Endothelial cell of umbilical vein (primary cell): Measurements from ENCODE around the gene SERPINB13. TPM values are rescaled to one million over a fixed set of nuclear protein-coding genes. Genes with fewer than 3 reads are reported as not detected.

Experiments
- BruUV-seq: library from RNA; stranded (reverse); fragments of 400-500 nt; replicated peaks from 2 replicates; lab custom pipeline; 2021; lab: Mats Ljungman, UMichigan
- CTCF ChIA-PET: fragments of 300-600, 350-600 bp; sonication (Branson Sonifier 250); formaldehyde crosslinking; loops from one replicate; lab custom pipeline; 2021; ENCODE audit warnings: antibody characterized with exemption, inconsistent platforms; lab: Charles Lee
- POLR2A ChIA-PET: fragments of 300-600, 350-600 bp; sonication (Branson Sonifier 250); formaldehyde crosslinking; loops from one replicate; lab custom pipeline; 2021; ENCODE audit warnings: antibody characterized with exemption, inconsistent platforms; lab: Charles Lee
- DNase-seq: peaks from one replicate; pipeline ENCODE4 v3.0.0-alpha.2; 2011; ENCODE audit warnings: low read depth, low spot score
- FAIRE-seq: peaks from 2 replicates; lab custom pipeline; 2011; peaks lifted over from hg19 to GRCh38; lab: Jason Lieb, UNC
- H2AFZ ChIP-seq: 2 replicates; pipeline ENCODE4 v1.6.0; 2012; ENCODE audit warnings: low read depth, low read length, control low read depth, inconsistent platforms
- H3K27ac ChIP-seq: 2 replicates; pipeline ENCODE4 v1.5.1; 2011; ENCODE audit warnings: low read depth, mild to moderate bottlenecking, control low read depth, low read length, moderate library complexity; ENCODE audit not compliant: insufficient read depth
- H3K27me3 ChIP-seq, 2 experiments: 2 replicates each; pipeline versions ENCODE4 v1.6.0 to v1.6.1; 2011; ENCODE audit warnings: low read length in 2 of 2, mixed read lengths in 1 of 2; ENCODE audit not compliant: control insufficient read depth in 2 of 2, insufficient read depth in 2 of 2
- H3K36me3 ChIP-seq, 2 experiments: 2 replicates in 1 of 2; 3 replicates in 1 of 2; pipeline ENCODE4 v1.5.1; 2011; ENCODE audit warnings: low read length in 2 of 2, mild to moderate bottlenecking in 1 of 2, moderate library complexity in 1 of 2; ENCODE audit not compliant: control insufficient read depth in 2 of 2, insufficient read depth in 2 of 2; ENCODE audit errors: extremely low read depth in 1 of 2
- H3K4me1 ChIP-seq: 3 replicates; pipeline ENCODE4 v1.5.1; 2011; ENCODE audit warnings: mild to moderate bottlenecking, low read length; ENCODE audit not compliant: control insufficient read depth, insufficient read depth; ENCODE audit errors: extremely low read depth
- H3K4me2 ChIP-seq: 2 replicates; pipeline ENCODE4 v1.6.1; 2011; ENCODE audit warnings: low read length, control low read depth, mixed read lengths; ENCODE audit not compliant: insufficient read depth
- H3K4me3 ChIP-seq, 3 experiments: fragments of 200-600 bp in 1 of 3; sonication (generic), shearing (Covaris generic) in 1 of 3; replicated peaks in 1 of 3; 2 replicates each; pipeline ENCODE4 v1.5.1; 2011 to 2016; ENCODE audit warnings: control low read depth in 3 of 3, low read length in 3 of 3, mild to moderate bottlenecking in 2 of 3, inconsistent platforms in 1 of 3, low read depth in 1 of 3, moderate library complexity in 1 of 3; ENCODE audit not compliant: insufficient read depth in 1 of 3
- H3K79me2 ChIP-seq: 2 replicates; pipeline ENCODE4 v1.6.0; 2012; ENCODE audit warnings: low read length, inconsistent platforms; ENCODE audit not compliant: control insufficient read depth, insufficient read depth
- H3K9ac ChIP-seq: replicated peaks from 2 replicates; pipeline ENCODE3; 2011; ENCODE audit warnings: low read length, control low read depth; ENCODE audit not compliant: insufficient read depth; ENCODE audit errors: extremely low read depth
- H3K9me1 ChIP-seq: replicated peaks from 3 replicates; pipeline ENCODE4 v1.6.0; 2011; ENCODE audit warnings: mild to moderate bottlenecking, low read length; ENCODE audit not compliant: control insufficient read depth, insufficient read depth; ENCODE audit errors: extremely low read depth
- H3K9me3 ChIP-seq: replicated peaks from 2 replicates; pipeline ENCODE4 v1.5.1; 2012; ENCODE audit warnings: low read length, inconsistent platforms; ENCODE audit not compliant: control insufficient read depth, insufficient read depth
- H4K20me1 ChIP-seq: replicated peaks from 2 replicates; pipeline ENCODE3; 2011; ENCODE audit warnings: mild to moderate bottlenecking, low read length; ENCODE audit not compliant: control insufficient read depth, insufficient read depth; ENCODE audit errors: extremely low read depth
- CTCF ChIP-seq, 2 donors: IDR thresholded peaks; 1 replicate in 1 of 2; 2 replicates in 1 of 2; pipeline ENCODE4 v1.5.1; 2011; ENCODE audit warnings: low read length in 2 of 2, mild to moderate bottlenecking in 2 of 2, moderate library complexity in 2 of 2, control low read depth in 1 of 2, inconsistent platforms in 1 of 2, low read depth in 1 of 2; ENCODE audit not compliant: insufficient read depth in 1 of 2; ENCODE audit errors: extremely low read depth in 1 of 2
- EZH2 ChIP-seq: IDR thresholded peaks from 2 replicates; pipeline ENCODE4 v1.6.1; 2012; ENCODE audit warnings: borderline replicate concordance, low read depth, mild to moderate bottlenecking, moderate library complexity, low read length, inconsistent platforms; ENCODE audit not compliant: severe bottlenecking
- FOS ChIP-seq: IDR thresholded peaks from 2 replicates; pipeline ENCODE4 v1.6.1; 2011; ENCODE audit warnings: mild to moderate bottlenecking, low read length, moderate library complexity, borderline replicate concordance; ENCODE audit not compliant: insufficient read depth
- GATA2 ChIP-seq: IDR thresholded peaks from 2 replicates; pipeline ENCODE4 v1.7.0; 2011; ENCODE audit warnings: low read depth, mild to moderate bottlenecking, moderate library complexity, mixed read lengths, low read length; ENCODE audit not compliant: insufficient read length, insufficient read depth
- JUN ChIP-seq: IDR thresholded peaks from 2 replicates; pipeline ENCODE4 v1.6.1; 2011; ENCODE audit warnings: borderline replicate concordance, low read depth; ENCODE audit not compliant: insufficient read length, insufficient read depth
- MAX ChIP-seq: IDR thresholded peaks from 2 replicates; pipeline ENCODE4 v1.6.1; 2011; ENCODE audit not compliant: insufficient read depth, insufficient read length
- MYC ChIP-seq: IDR thresholded peaks from one replicate; pipeline ENCODE4 v1.6.1; 2011; ENCODE audit warnings: mild to moderate bottlenecking, low read depth, low read length
- POLR2A ChIP-seq: IDR thresholded peaks from 2 replicates; pipeline ENCODE4 v1.6.1; 2012; ENCODE audit warnings: low read depth, mild to moderate bottlenecking, control low read depth, low read length
- POLR2AphosphoS5 ChIP-seq: IDR thresholded peaks from 2 replicates; pipeline ENCODE4 v1.6.1; 2012; ENCODE audit warnings: low read depth, mild to moderate bottlenecking, control low read depth, low read length, moderate library complexity; ENCODE audit not compliant: insufficient read depth
- dilution Hi-C: fragments of 300-500 bp; cut with MboI; formaldehyde crosslinking; loops from one replicate; pipeline ENCODE4 v1.15.0; 2019; ENCODE audit warnings: low sequenced_read_pairs; ENCODE audit not compliant: extremely low pct_ligation_motif_present
- intact Hi-C: fragments of 100-400 bp; cut with micrococcal nuclease; formaldehyde crosslinking; loops from one replicate; pipeline ENCODE4 v1.10.0; 2022
- polyA plus RNA-seq, 4 experiments: library from polyadenylated mRNA; depleted of rRNA in 3 of 4; stranded (reverse) in 3 of 4; unstranded in 1 of 4; fragments of >200 nt; gene quantifications; 2 replicates each; pipeline versions ENCODE4 v1.2.1 to v1.2.3, GENCODE V29; 2011 to 2012; ENCODE audit warnings: missing spikeins in 1 of 4
- total RNA-seq: library from RNA; stranded (reverse); gene quantifications from 2 replicates; pipeline ENCODE4 v1.2.3, GENCODE V29; 2021

SERPINB13 gene
- total and polyA plus RNA-seq, 2 donors (not counting 3 experiments of a cell fraction or from before 2014, with no cell fraction given), result not detected

- DNase-seq (no peak), FAIRE-seq (no peak)
- H3K9me1 ChIP-seq, result no peaks in the 10 kb centered on the region
- no peaks in the 10 kb centered on the region for H3K27me3 ChIP-seq
- no peaks in the 10 kb centered on the region for H3K9me3 ChIP-seq
- H3K36me3 ChIP-seq, result no peaks in the 10 kb centered on the region
- H3K79me2 ChIP-seq, result no peaks in the 10 kb centered on the region
- H3K4me1 ChIP-seq, result no peaks in the 10 kb centered on the region
- no peaks in the 10 kb centered on the region for H4K20me1 ChIP-seq
- no TSS peak for BruUV-seq
- no peak overlapping the region for H2AFZ ChIP-seq
- H3K27ac ChIP-seq, result no peak overlapping the region
- H3K4me3 ChIP-seq, result no peak overlapping the region
- intact Hi-C loops (no loop called here), dilution Hi-C loops (no loop called here)
- H3K4me2 ChIP-seq, result no peak overlapping the region
- H3K9ac ChIP-seq, result no peak overlapping the region
- ChIA-PET CTCF (interaction anchor here (0.6 to 1.5 kb wide), 4 partner anchors 25 to 39 kb away, joined by 3 to 5 read pairs (median 4); no protein-coding TSS in a partner anchor), POLR2A (no interaction called here)
- TF ChIP-seq MYC (no peak), CTCF (IDR thresholded peaks at IDR 0.05; ENCODE audit: extremely low read depth in 1 of 2, insufficient read depth in 1 of 2, low read depth in 1 of 2, low read length in 2 of 2) (no peak), GATA2 (no peak), EZH2 (no peak), POLR2AphosphoS5 (no peak), POLR2A (no peak), MAX (no peak), JUN (no peak), FOS (no peak)
Observed at GRCh38 chr18:63550068-63550467, 37.1 kb upstream of the SERPINB13 start.
